Panc1 (cell line): ENCODE data around the gene TTC28. TPM values are rescaled to one million over a fixed set of nuclear protein-coding genes. Genes with fewer than 3 reads are reported as not detected.

ENCODE experiments used
- ATAC-seq: fragments of 200-7000 bp; cut with Tn5 transposase; 2 replicates; pipeline ENCODE4 v1.9.1; 2020; ENCODE audit warnings: mild to moderate bottlenecking, moderate library complexity
- BruUV-seq: library from RNA; stranded (reverse); fragments of 400-500 nt; replicated peaks from 2 replicates; lab custom pipeline; 2021; lab: Mats Ljungman, UMichigan
- CTCF ChIA-PET: fragments of 300-600 bp; sonication (Branson Sonifier 250); formaldehyde crosslinking; loops from one replicate; lab custom pipeline; 2022; ENCODE audit warnings: antibody characterized with exemption; lab: Charles Lee
- POLR2A ChIA-PET: fragments of 300-600 bp; sonication (Branson Sonifier 250); formaldehyde crosslinking; loops from one replicate; lab custom pipeline; 2022; ENCODE audit warnings: antibody characterized with exemption; lab: Charles Lee
- DNase-seq: peaks from one replicate; pipeline ENCODE4 v3.0.0-alpha.2; 2010; ENCODE audit warnings: low read depth, low spot score
- H3K27ac ChIP-seq: 2 replicates; pipeline ENCODE4 v1.5.1; 2011; ENCODE audit warnings: mild to moderate bottlenecking, low read length, inconsistent platforms
- H3K27me3 ChIP-seq: fragments of 200-500 bp; sonication (Bioruptor generic); 2 replicates; pipeline ENCODE4 v1.6.0; 2014; ENCODE audit warnings: low read length, inconsistent platforms; ENCODE audit not compliant: control insufficient read depth, insufficient read depth
- H3K36me3 ChIP-seq: fragments of 200-500 bp; sonication (Bioruptor generic); 2 replicates; pipeline ENCODE4 v1.5.1; 2014; ENCODE audit warnings: inconsistent platforms, mild to moderate bottlenecking, low read length, moderate library complexity; ENCODE audit not compliant: control insufficient read depth, insufficient read depth
- H3K4me1 ChIP-seq: 2 replicates; pipeline ENCODE4 v1.5.1; 2011; ENCODE audit warnings: inconsistent platforms, mild to moderate bottlenecking, low read length, moderate library complexity; ENCODE audit not compliant: control insufficient read depth, insufficient read depth
- H3K4me3 ChIP-seq, 2 experiments: 2 replicates each; pipeline ENCODE4 v1.5.1; 2011 to 2012; ENCODE audit warnings: low read depth in 2 of 2, low read length in 2 of 2, mild to moderate bottlenecking in 2 of 2, inconsistent platforms in 1 of 2, moderate library complexity in 1 of 2
- H3K9me3 ChIP-seq: fragments of 200-500 bp; sonication (Bioruptor generic); 2 replicates; pipeline ENCODE4 v1.5.1; 2014; ENCODE audit warnings: low read depth, mild to moderate bottlenecking, inconsistent platforms, low read length, moderate library complexity; ENCODE audit not compliant: control insufficient read depth, insufficient read depth
- POLR2AphosphoS5 ChIP-seq: IDR thresholded peaks from 2 replicates; pipeline ENCODE4 v1.6.1; 2012; ENCODE audit warnings: mild to moderate bottlenecking, low read depth, low read length, moderate library complexity
- REST ChIP-seq, 2 experiments: IDR thresholded peaks; 2 replicates each; pipeline ENCODE4 v1.6.1; 2011 to 2012; ENCODE audit warnings: low read depth in 2 of 2, control low read depth in 1 of 2, low read length in 1 of 2, mild to moderate bottlenecking in 1 of 2, moderate library complexity in 1 of 2; ENCODE audit not compliant: insufficient read depth in 1 of 2
- SIN3A ChIP-seq: IDR thresholded peaks from 2 replicates; pipeline ENCODE4 v1.6.1; 2012; ENCODE audit warnings: low read depth, mild to moderate bottlenecking, low read length, moderate library complexity, borderline replicate concordance; ENCODE audit not compliant: insufficient read depth
- TCF7L2 ChIP-seq: IDR thresholded peaks from 2 replicates; pipeline ENCODE4 v1.6.1; 2011; ENCODE audit warnings: mild to moderate bottlenecking, low read depth, low read length, inconsistent platforms
- in situ Hi-C: cut with HindIII; loops from 2 replicates; pipeline ENCODE4 v1.10.0; 2016; ENCODE audit warnings: low sequenced_read_pairs, low pct_unique_long_range_greater_than_20kb
- intact Hi-C: fragments of 100-400 bp; cut with micrococcal nuclease; formaldehyde crosslinking; loops from one replicate; pipeline ENCODE4 v1.10.0; 2022; ENCODE audit not compliant: unreplicated experiment
- total RNA-seq: library from RNA; stranded (reverse); gene quantifications from one replicate; pipeline ENCODE4 v1.2.1, GENCODE V29; 2021; ENCODE audit not compliant: unreplicated experiment
- TF ChIP-seq, protein P1 (sequence below): fragments of 450-650 bp; IDR thresholded peaks from 2 replicates; pipeline ENCODE4 v1.5.1; 2017; ENCODE audit warnings: mild to moderate bottlenecking

Gene TTC28
- total RNA-seq, 1 experiment from 2014 or later = 24.8 TPM

GRCh38 chr22:28637225-28637624, 42.4 kb downstream of the TTC28 start:
- Histone ChIP-seq H3K4me3 (no peak overlapping the region), H3K9me3 (no peaks in the 10 kb centered on the region), H3K4me1 (no peaks in the 10 kb centered on the region), H3K27me3 (no peaks in the 10 kb centered on the region), H3K27ac (no peak overlapping the region), H3K36me3 (no peaks in the 10 kb centered on the region)
- CTCF ChIA-PET = no interaction called here
- BruUV-seq = no TSS peak
- POLR2A ChIA-PET = interaction anchor here (0.7 kb wide), 1 partner anchor 193 kb away, joined by 3 read pairs; no protein-coding TSS in a partner anchor
- ATAC-seq (no peak), DNase-seq (no peak)
- TF ChIP-seq REST (IDR thresholded peaks at IDR 0.05; ENCODE audit: insufficient read depth in 1 of 2, low read depth in 2 of 2, low read length in 1 of 2) (no peak), POLR2AphosphoS5 (no peak), SIN3A (no peak)
- TF ChIP-seq, protein P1, sequence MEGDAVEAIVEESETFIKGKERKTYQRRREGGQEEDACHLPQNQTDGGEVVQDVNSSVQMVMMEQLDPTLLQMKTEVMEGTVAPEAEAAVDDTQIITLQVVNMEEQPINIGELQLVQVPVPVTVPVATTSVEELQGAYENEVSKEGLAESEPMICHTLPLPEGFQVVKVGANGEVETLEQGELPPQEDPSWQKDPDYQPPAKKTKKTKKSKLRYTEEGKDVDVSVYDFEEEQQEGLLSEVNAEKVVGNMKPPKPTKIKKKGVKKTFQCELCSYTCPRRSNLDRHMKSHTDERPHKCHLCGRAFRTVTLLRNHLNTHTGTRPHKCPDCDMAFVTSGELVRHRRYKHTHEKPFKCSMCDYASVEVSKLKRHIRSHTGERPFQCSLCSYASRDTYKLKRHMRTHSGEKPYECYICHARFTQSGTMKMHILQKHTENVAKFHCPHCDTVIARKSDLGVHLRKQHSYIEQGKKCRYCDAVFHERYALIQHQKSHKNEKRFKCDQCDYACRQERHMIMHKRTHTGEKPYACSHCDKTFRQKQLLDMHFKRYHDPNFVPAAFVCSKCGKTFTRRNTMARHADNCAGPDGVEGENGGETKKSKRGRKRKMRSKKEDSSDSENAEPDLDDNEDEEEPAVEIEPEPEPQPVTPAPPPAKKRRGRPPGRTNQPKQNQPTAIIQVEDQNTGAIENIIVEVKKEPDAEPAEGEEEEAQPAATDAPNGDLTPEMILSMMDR = no peak
- intact Hi-C loops = no loop called here
- in situ Hi-C loops = no loop called here

- no peak overlapping the region for H3K27ac ChIP-seq
- intact Hi-C loops (no loop called here), in situ Hi-C loops (no loop called here)
- no peak overlapping the region for H3K4me3 ChIP-seq
- ChIA-PET CTCF (no interaction called here), POLR2A (no interaction called here)
- H3K9me3 ChIP-seq = no peaks in the 10 kb centered on the region
- ATAC-seq = no peak
- no peak for DNase-seq
- H3K4me1 ChIP-seq = no peaks in the 10 kb centered on the region
- BruUV-seq = no TSS peak
- H3K36me3 ChIP-seq = no peaks in the 10 kb centered on the region
- no peaks in the 10 kb centered on the region for H3K27me3 ChIP-seq
- TF ChIP-seq SIN3A = no peak
- TF ChIP-seq POLR2AphosphoS5 = no peak
- TF ChIP-seq, protein P1 = no peak
- no peak for TF ChIP-seq REST (IDR thresholded peaks at IDR 0.05; ENCODE audit: insufficient read depth in 1 of 2, low read depth in 2 of 2, low read length in 1 of 2)
- no peak for TF ChIP-seq TCF7L2
Measured at GRCh38 chr22:28630177-28630574, 49.5 kb downstream of the TTC28 start.
